Natural killer cell (primary cell): ENCODE data around the gene SPPL3. TPM values are rescaled to one million over a fixed set of nuclear protein-coding genes. Genes with fewer than 3 reads are reported as not detected.

ENCODE experiments used
- ATAC-seq, 3 donors: fragments of 150-1000 bp in 2 of 3; fragments of 200-7000 bp in 1 of 3; cut with Tn5 transposase; 1 replicate in 1 of 3; 2 replicates in 2 of 3; pipeline ENCODE4 v1.10.0; 2021; ENCODE audit warnings: mild to moderate bottlenecking in 2 of 3, moderate library complexity in 2 of 3
- DNase-seq, 2 donors: peaks; one replicate each; pipeline versions ENCODE4 v3.0.0 to v3.0.0-alpha.2; 2013 to 2021; ENCODE audit warnings: mixed read lengths in 1 of 2
- H3K27ac ChIP-seq: one replicate; pipeline ENCODE4 v1.5.1; 2013; ENCODE audit warnings: mild to moderate bottlenecking, low read length
- H3K27me3 ChIP-seq: one replicate; pipeline ENCODE4 v1.6.1; 2013; ENCODE audit warnings: low read length; ENCODE audit not compliant: control insufficient read depth, insufficient read depth
- H3K36me3 ChIP-seq: one replicate; pipeline ENCODE4 v1.6.1; 2013; ENCODE audit warnings: low read length; ENCODE audit not compliant: control insufficient read depth, insufficient read depth
- H3K4me1 ChIP-seq: one replicate; pipeline ENCODE4 v1.6.1; 2013; ENCODE audit warnings: low read length; ENCODE audit not compliant: control insufficient read depth, insufficient read depth
- H3K4me3 ChIP-seq: one replicate; pipeline ENCODE4 v1.5.1; 2013; ENCODE audit warnings: low read length
- H3K9me3 ChIP-seq: one replicate; pipeline ENCODE4 v1.6.1; 2013; ENCODE audit warnings: low read length; ENCODE audit not compliant: control insufficient read depth, insufficient read depth
- H3K27ac Mint-ChIP-seq, 2 donors: one replicate each; pipeline ENCODE4 v1.8.0; 2022; ENCODE audit warnings: mild to moderate bottlenecking in 2 of 2, mixed read lengths in 2 of 2, moderate library complexity in 1 of 2
- H3K27me3 Mint-ChIP-seq, 2 donors: one replicate each; pipeline ENCODE4 v1.8.0; 2022; ENCODE audit warnings: low read depth in 2 of 2, mixed read lengths in 2 of 2
- H3K36me3 Mint-ChIP-seq: one replicate; pipeline ENCODE4 v1.8.0; 2022; ENCODE audit warnings: mixed read lengths
- H3K4me1 Mint-ChIP-seq, 2 donors: one replicate each; pipeline ENCODE4 v1.8.0; 2022; ENCODE audit warnings: mixed read lengths in 2 of 2
- H3K4me3 Mint-ChIP-seq: one replicate; pipeline ENCODE4 v1.8.0; 2022; ENCODE audit warnings: mild to moderate bottlenecking, moderate library complexity, mixed read lengths
- H3K9me3 Mint-ChIP-seq, 2 donors: one replicate each; pipeline ENCODE4 v1.8.0; 2022; ENCODE audit warnings: mixed read lengths in 2 of 2
- WGBS: methylation state at CpG from one replicate; pipeline ENCODE4 v1.1.7; 2013; ENCODE audit warnings: missing lambda C conversion rate; ENCODE audit not compliant: insufficient coverage; 5-methylcytosine and 5-hydroxymethylcytosine counted together
- intact Hi-C: fragments of 100-400 bp; cut with micrococcal nuclease; formaldehyde crosslinking; loops from one replicate; pipeline ENCODE4 v1.14.2; 2022
- total RNA-seq, 4 donors: library from RNA; stranded (reverse); fragments of 120-200 nt in 1 of 4; gene quantifications; one replicate each; pipeline versions ENCODE4 v1.2.3 to v1.2.4, GENCODE V29; 2013 to 2022
- TF ChIP-seq, protein P1 (sequence below): fragments of 200-600 bp; IDR thresholded peaks from one replicate; pipeline ENCODE4 v1.8.0; 2022; ENCODE audit warnings: antibody characterized with exemption

Gene SPPL3
- total RNA-seq, 3 donors from 2014 or later (not counting 1 experiment from before 2014, with no cell fraction given), result 31.5 to 40.2 (median 39.9) TPM

DNA sequence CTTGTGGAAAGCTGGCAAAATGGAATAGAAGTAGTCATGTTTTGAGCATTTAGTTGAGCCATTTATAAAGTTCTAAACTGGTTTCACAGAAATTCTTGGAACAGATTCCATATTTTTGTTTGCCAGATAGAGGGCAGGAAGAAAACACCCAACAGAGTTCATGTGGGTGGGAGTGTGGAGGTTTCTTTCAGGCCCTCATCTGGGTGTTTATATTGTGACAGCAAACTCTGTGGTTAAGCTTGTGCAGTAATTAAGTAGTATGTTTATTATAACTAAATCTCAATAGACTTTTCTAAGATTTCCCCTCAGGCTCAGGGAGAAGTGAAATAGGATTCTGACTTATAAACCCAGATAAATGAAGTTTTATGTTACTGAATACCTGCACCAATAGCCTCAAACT, 57.4 kb downstream of the SPPL3 start:
- no peaks in the 10 kb centered on the region for H3K36me3 Mint-ChIP-seq
- intact Hi-C loops, result no loop called here
- TF ChIP-seq, protein P1, sequence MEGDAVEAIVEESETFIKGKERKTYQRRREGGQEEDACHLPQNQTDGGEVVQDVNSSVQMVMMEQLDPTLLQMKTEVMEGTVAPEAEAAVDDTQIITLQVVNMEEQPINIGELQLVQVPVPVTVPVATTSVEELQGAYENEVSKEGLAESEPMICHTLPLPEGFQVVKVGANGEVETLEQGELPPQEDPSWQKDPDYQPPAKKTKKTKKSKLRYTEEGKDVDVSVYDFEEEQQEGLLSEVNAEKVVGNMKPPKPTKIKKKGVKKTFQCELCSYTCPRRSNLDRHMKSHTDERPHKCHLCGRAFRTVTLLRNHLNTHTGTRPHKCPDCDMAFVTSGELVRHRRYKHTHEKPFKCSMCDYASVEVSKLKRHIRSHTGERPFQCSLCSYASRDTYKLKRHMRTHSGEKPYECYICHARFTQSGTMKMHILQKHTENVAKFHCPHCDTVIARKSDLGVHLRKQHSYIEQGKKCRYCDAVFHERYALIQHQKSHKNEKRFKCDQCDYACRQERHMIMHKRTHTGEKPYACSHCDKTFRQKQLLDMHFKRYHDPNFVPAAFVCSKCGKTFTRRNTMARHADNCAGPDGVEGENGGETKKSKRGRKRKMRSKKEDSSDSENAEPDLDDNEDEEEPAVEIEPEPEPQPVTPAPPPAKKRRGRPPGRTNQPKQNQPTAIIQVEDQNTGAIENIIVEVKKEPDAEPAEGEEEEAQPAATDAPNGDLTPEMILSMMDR, result no peak
- H3K27me3 Mint-ChIP-seq, result no peaks in the 10 kb centered on the region
- no peak overlapping the region for H3K4me3 Mint-ChIP-seq
- DNase-seq (no peak), ATAC-seq (no peak)
- Histone ChIP-seq H3K9me3 (no peaks in the 10 kb centered on the region), H3K4me3 (no peak overlapping the region), H3K27me3 (no peaks in the 10 kb centered on the region), H3K36me3 (no peaks in the 10 kb centered on the region), H3K4me1 (peaks cover 12% of the 10 kb centered on the region), H3K27ac (no peak overlapping the region)
- H3K27ac Mint-ChIP-seq, result peak overlapping the region; percentile 51 to 63
- H3K4me1 Mint-ChIP-seq, result peaks cover 54 to 61% of the 10 kb centered on the region in 2 donors
- H3K9me3 Mint-ChIP-seq, result no peaks in the 10 kb centered on the region

DNA sequence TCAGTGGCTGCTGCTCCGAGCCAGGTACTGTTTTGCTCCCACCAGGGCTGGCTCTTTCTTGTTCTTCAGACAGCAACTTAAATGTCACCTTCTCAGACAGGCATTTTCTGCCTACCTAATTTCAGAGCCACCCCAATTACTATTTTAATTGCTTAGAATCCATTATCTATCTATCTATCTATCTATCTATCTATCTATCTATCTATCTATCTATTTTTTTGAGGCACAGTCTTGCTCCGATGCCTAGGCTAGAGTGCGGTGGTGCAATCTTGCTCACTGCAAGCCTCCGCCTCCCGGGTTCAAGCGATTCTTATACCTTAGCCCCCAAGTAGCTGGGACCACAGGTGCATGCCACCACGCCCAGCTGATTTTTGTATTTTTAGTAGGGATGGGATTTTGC, 58.5 kb downstream of the SPPL3 start:
- 97% methylated on average over 7 of the region's 7 CpGs for WGBS
- peaks cover 7% of the 10 kb centered on the region for H3K4me1 ChIP-seq
- Mint-ChIP-seq H3K27ac (peak overlapping the region in 1 of 2 donors; percentile 39), H3K27me3 (no peaks in the 10 kb centered on the region), H3K4me1 (peaks cover 48 to 53% of the 10 kb centered on the region in 2 donors), H3K9me3 (no peaks in the 10 kb centered on the region), H3K36me3 (no peaks in the 10 kb centered on the region), H3K4me3 (no peak overlapping the region)
- no peak overlapping the region for H3K27ac ChIP-seq
- no peak overlapping the region for H3K4me3 ChIP-seq
- ATAC-seq (no peak), DNase-seq (no peak)
- H3K36me3 ChIP-seq, result no peaks in the 10 kb centered on the region
- intact Hi-C loops, result no loop called here
- TF ChIP-seq, protein P1, result no peak
- H3K9me3 ChIP-seq, result no peaks in the 10 kb centered on the region
- H3K27me3 ChIP-seq, result no peaks in the 10 kb centered on the region

DNA sequence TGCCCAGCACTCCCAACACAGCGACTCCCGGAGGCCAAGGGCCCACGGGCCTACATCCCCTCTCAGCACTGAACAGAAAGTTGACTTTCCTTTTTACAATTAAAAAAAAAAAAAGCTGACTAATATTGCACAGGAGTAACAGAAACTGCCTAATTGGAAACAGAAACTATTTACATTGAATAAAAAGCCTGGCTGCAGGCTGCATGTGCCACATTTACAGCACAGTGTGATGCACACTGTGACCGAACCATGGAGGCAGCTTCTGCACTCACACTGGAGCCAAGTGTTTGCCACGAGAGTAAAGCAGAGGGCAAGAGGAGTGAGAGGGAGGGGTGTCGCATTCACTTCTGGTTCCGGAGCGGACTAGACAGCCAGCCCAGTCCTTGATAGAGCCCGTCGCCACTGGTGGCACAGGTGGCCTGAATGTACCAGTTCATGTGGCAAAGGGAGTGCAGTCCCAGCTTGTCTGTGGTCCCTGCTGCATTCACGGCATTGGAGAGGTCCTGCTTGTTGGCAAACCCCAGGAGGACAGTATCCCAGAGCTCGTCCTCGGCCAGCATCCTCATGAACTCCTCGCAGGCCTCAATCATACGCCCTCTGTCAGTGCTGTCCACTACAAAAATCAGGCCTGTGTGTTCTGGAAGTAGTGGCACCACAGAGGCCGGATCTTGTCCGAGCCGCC, 59.2 kb downstream of the SPPL3 start:
- TF ChIP-seq, protein P1, result no peak
- Mint-ChIP-seq H3K4me3 (no peak overlapping the region), H3K9me3 (no peaks in the 10 kb centered on the region), H3K27me3 (no peaks in the 10 kb centered on the region), H3K36me3 (no peaks in the 10 kb centered on the region), H3K27ac (peak overlapping the region; percentile 1 to 21), H3K4me1 (peaks cover 52 to 55% of the 10 kb centered on the region in 2 donors)
- no peaks in the 10 kb centered on the region for H3K36me3 ChIP-seq
- 90% methylated on average over 18 of the region's 18 CpGs for WGBS
- H3K4me1 ChIP-seq, result peaks cover 7% of the 10 kb centered on the region
- H3K27me3 ChIP-seq, result no peaks in the 10 kb centered on the region
- H3K9me3 ChIP-seq, result no peaks in the 10 kb centered on the region
- no peak overlapping the region for H3K4me3 ChIP-seq
- DNase-seq, result no peak
- no peak overlapping the region for H3K27ac ChIP-seq
- intact Hi-C loops, result no loop called here
- peak in 1 of 3 donors; percentile 61 for ATAC-seq

DNA sequence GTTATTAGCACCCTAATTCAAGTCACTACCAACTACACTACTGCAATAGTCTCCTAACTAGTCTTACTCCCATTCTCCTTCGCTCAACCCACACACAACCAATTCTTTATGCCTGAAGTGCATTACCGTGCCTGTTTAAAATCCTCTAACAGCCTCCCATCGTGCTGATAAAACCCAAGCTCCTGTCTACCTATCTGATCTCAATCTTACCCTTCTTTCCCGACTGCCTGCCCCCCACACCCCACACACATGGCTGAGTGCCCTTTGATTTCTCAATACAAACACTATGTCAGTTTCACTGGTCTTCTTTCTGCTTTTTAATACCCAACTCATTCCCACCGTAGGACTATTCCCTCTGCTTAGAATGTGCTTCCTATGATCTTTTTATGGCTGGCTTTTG, 59.9 kb downstream of the SPPL3 start:
- H3K4me3 ChIP-seq, result no peak overlapping the region
- no peak for ATAC-seq
- H3K4me3 Mint-ChIP-seq, result no peak overlapping the region
- H3K27me3 Mint-ChIP-seq, result no peaks in the 10 kb centered on the region
- H3K27me3 ChIP-seq, result no peaks in the 10 kb centered on the region
- H3K36me3 ChIP-seq, result no peaks in the 10 kb centered on the region
- intact Hi-C loops, result no loop called here
- H3K4me1 Mint-ChIP-seq, result peaks cover 52 to 55% of the 10 kb centered on the region in 2 donors
- TF ChIP-seq, protein P1, result no peak
- 83% methylated on average over 5 of the region's 5 CpGs for WGBS
- no peaks in the 10 kb centered on the region for H3K36me3 Mint-ChIP-seq
- peak overlapping the region; percentile 1 to 21 for H3K27ac Mint-ChIP-seq
- no peaks in the 10 kb centered on the region for H3K9me3 Mint-ChIP-seq
- no peaks in the 10 kb centered on the region for H3K9me3 ChIP-seq
- H3K27ac ChIP-seq, result no peak overlapping the region
- DNase-seq, result no peak
- peaks cover 7% of the 10 kb centered on the region for H3K4me1 ChIP-seq
